Measurements from ENCODE around the gene ALDH3B2. TPM values are rescaled to one million over a fixed set of nuclear protein-coding genes. Genes with fewer than 3 reads are reported as not detected.

The ALDH3B2 gene
- total and polyA plus RNA-seq, 2 of the 8 experiments (the other 6 are each of a cell fraction or from before 2014, with no cell fraction given) = not detected

- no peak for TF ChIP-seq CHD7 (IDR thresholded peaks at IDR 0.05; ENCODE audit: insufficient replicate concordance, low read length)
- TF ChIP-seq, protein P1, sequence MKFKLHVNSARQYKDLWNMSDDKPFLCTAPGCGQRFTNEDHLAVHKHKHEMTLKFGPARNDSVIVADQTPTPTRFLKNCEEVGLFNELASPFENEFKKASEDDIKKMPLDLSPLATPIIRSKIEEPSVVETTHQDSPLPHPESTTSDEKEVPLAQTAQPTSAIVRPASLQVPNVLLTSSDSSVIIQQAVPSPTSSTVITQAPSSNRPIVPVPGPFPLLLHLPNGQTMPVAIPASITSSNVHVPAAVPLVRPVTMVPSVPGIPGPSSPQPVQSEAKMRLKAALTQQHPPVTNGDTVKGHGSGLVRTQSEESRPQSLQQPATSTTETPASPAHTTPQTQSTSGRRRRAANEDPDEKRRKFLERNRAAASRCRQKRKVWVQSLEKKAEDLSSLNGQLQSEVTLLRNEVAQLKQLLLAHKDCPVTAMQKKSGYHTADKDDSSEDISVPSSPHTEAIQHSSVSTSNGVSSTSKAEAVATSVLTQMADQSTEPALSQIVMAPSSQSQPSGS (IDR thresholded peaks at IDR 0.05; ENCODE audit: low read length) = no peak
- TF ChIP-seq SIN3A (conservative IDR thresholded peaks at IDR 0.05 in 1 of 2, IDR thresholded peaks at IDR 0.05 in 1 of 2; ENCODE audit: low read depth in 1 of 2, low read length in 2 of 2) = no peak
- no peak for TF ChIP-seq SP2 (IDR thresholded peaks at IDR 0.05; ENCODE audit: low read length)
- no peak for TF ChIP-seq MAX (IDR thresholded peaks at IDR 0.05)
- no peak for TF ChIP-seq RAD21 (IDR thresholded peaks at IDR 0.05 in 1 of 2, conservative IDR thresholded peaks at IDR 0.05 in 1 of 2; ENCODE audit: low read depth in 2 of 2, low read length in 2 of 2)
- no peak for TF ChIP-seq TCF12 (IDR thresholded peaks at IDR 0.05; ENCODE audit: low read depth, low read length)
- no peak for TF ChIP-seq CHD1 (IDR thresholded peaks at IDR 0.05; ENCODE audit: low read depth, low read length)
- no peak for TF ChIP-seq EGR1 (IDR thresholded peaks at IDR 0.05; ENCODE audit: borderline replicate concordance, low read depth, low read length)
Measured at GRCh38 chr11:67705264-67705663, 30.8 kb upstream of the ALDH3B2 start (continued).

All from H1 (cell line).